ENCODE data around the gene USP3.

USP3 gene

GRCh38 chr15:63600001-63600615 is 95.7 kb downstream of the USP3 start:
- ATAC-seq = no peak
- TF ChIP-seq POU6F1 (CRISPR knock-in tag; IDR thresholded peaks at IDR 0.05; ENCODE audit: borderline replicate concordance, low read depth) = no peak
- no peak for TF ChIP-seq ZNF8 (CRISPR knock-in tag; IDR thresholded peaks at IDR 0.05)
- TF ChIP-seq CSDC2 (CRISPR knock-in tag; IDR thresholded peaks at IDR 0.05) = no peak
- TF ChIP-seq CREB5 (CRISPR knock-in tag; IDR thresholded peaks at IDR 0.05; ENCODE audit: low read depth) = no peak

GRCh38 chr15:63600616-63601025 is 96.2 kb downstream of the USP3 start:
- ATAC-seq = peak; percentile 80
- 0 out of 2 replicates have a peak, but pooled peaks have one; percentile 31 for TF ChIP-seq SNAI2 (CRISPR knock-in tag; IDR thresholded peaks at IDR 0.05)
- TF ChIP-seq PATZ1 (CRISPR knock-in tag; IDR thresholded peaks at IDR 0.05; ENCODE audit: borderline replicate concordance) = no peak

GRCh38 chr15:63601026-63601703 is 96.8 kb downstream of the USP3 start:
- TF ChIP-seq ESRRG (CRISPR knock-in tag; IDR thresholded peaks at IDR 0.05) = no peak
- TF ChIP-seq TSHZ2 (CRISPR knock-in tag; IDR thresholded peaks at IDR 0.05) = no peak
- peak; percentile 45 for ATAC-seq

- TF ChIP-seq CSDC2 (CRISPR knock-in tag; IDR thresholded peaks at IDR 0.05) (no peak), POU6F1 (CRISPR knock-in tag; IDR thresholded peaks at IDR 0.05; ENCODE audit: borderline replicate concordance, low read depth) (no peak), RARB (CRISPR knock-in tag; IDR thresholded peaks at IDR 0.05) (no peak), BACH2 (CRISPR knock-in tag; IDR thresholded peaks at IDR 0.05; ENCODE audit: borderline replicate concordance) (no peak), ZFP3 (CRISPR knock-in tag; IDR thresholded peaks at IDR 0.05) (no peak), GLIS3 (CRISPR knock-in tag; IDR thresholded peaks at IDR 0.05) (no peak), ISL1 (CRISPR knock-in tag; IDR thresholded peaks at IDR 0.05) (no peak), ESRRG (CRISPR knock-in tag; IDR thresholded peaks at IDR 0.05) (no peak), ZNF70 (CRISPR knock-in tag; IDR thresholded peaks at IDR 0.05) (no peak), ZNF565 (CRISPR knock-in tag; conservative IDR thresholded peaks at IDR 0.05; ENCODE audit: low read depth) (no peak), TOX (CRISPR knock-in tag; IDR thresholded peaks at IDR 0.05; ENCODE audit: borderline replicate concordance) (no peak), CSRNP3 (CRISPR knock-in tag; IDR thresholded peaks at IDR 0.05) (no peak), ZNF8 (CRISPR knock-in tag; IDR thresholded peaks at IDR 0.05) (no peak), CREB5 (CRISPR knock-in tag; IDR thresholded peaks at IDR 0.05; ENCODE audit: low read depth) (no peak), TSHZ2 (CRISPR knock-in tag; IDR thresholded peaks at IDR 0.05) (no peak)
- no peak for ATAC-seq
Measured at GRCh38 chr15:63601704-63602185, 97.4 kb downstream of the USP3 start.

Measured in SK-N-SH treated with all-trans-retinoic acid at 6 μM for 48 hours (cell line).